ENCODE measurements around the gene MICALL1. TPM values are rescaled to one million over a fixed set of nuclear protein-coding genes. Genes with fewer than 3 reads are reported as not detected.
"Not testable (repeated sequence)": the region's sequence is repeated elsewhere in the genome, so short reads cannot be mapped to it uniquely, and the experiment has no call there.

The MICALL1 gene
- total and polyA plus RNA-seq, 9 of the 15 experiments (the other 6 are each of a cell fraction or from before 2014, with no cell fraction given), result 0.32 to 21.5 (median 6.1) TPM

- peak overlapping the region; percentile 44; the same call in 2 of the 3 replicates for H3K27ac ChIP-seq (ENCODE audit: extremely low read depth, low read depth, low read length)
- peaks cover 34% of the 10 kb centered on the region for H3K36me3 ChIP-seq (ENCODE audit: control insufficient read depth, insufficient read depth, low read length)
- CTCF ChIA-PET (ENCODE audit: low intra/inter-chr PET ratio), result no interaction called here
- 0 out of 2 replicates have a peak, but pooled peaks cover 3% of the 10 kb centered on the region for H4K20me1 ChIP-seq (replicated peaks; ENCODE audit: control insufficient read depth, insufficient read depth, low read length)
- no peak for DNase-seq (ENCODE audit: extremely low read depth in 1 of 4, low spot score in 3 of 4)
- WGBS (ENCODE audit: insufficient coverage, low coverage, missing lambda C conversion rate), result 9% methylated on average over 4 of the region's 4 CpGs
- no peaks in the 10 kb centered on the region for H3K27me3 ChIP-seq (ENCODE audit: control insufficient read depth in 2 of 2, insufficient read depth in 2 of 2, low read length in 2 of 2)
- no peaks in the 10 kb centered on the region for H3K9me3 ChIP-seq (replicated peaks; ENCODE audit: control insufficient read depth, insufficient read depth, low read depth, low read length)
- intact Hi-C loops (cut with micrococcal nuclease) (loop anchor here (10.0 kb wide), 1 partner anchor 70 kb away; no protein-coding TSS in a partner anchor), in situ Hi-C loops (cut with MboI) (no loop called here)
- no peak for TF ChIP-seq GTF2E2 (tag; IDR thresholded peaks at IDR 0.05)
- TF ChIP-seq TCFL5 (CRISPR knock-in tag; conservative IDR thresholded peaks at IDR 0.05), result no peak
- FAIRE-seq, result no peak
- H3K4me1 ChIP-seq (replicated peaks in 1 of 2; ENCODE audit: control insufficient read depth in 2 of 2, insufficient read depth in 2 of 2, low read length in 2 of 2), result peaks cover 7 to 20% of the 10 kb centered on the region in 2 experiments; a peak in 3 of 5 replicates
- ATAC-seq, result no peak
- no TSS peak for BruUV-seq (replicated peaks)
- peak overlapping the region; percentile 83 to 100 for H3K9ac ChIP-seq (ENCODE audit: insufficient read depth in 1 of 2, low read depth in 2 of 2, low read length in 2 of 2)
- H2AFZ ChIP-seq (ENCODE audit: low read depth, low read length), result no peak overlapping the region
- peak overlapping the region; percentile 82 for H3K4me3 ChIP-seq
- no peaks in the 10 kb centered on the region for H3K9me1 ChIP-seq (ENCODE audit: control insufficient read depth, insufficient read depth, low read length)
- POLR2A ChIA-PET, result interaction anchor here (0.8 to 1.3 kb wide), 5 partner anchors 10 to 136 kb away, joined by 3 to 8 read pairs (median 3); no protein-coding TSS in a partner anchor
- H3K79me2 ChIP-seq (ENCODE audit: control insufficient read depth, insufficient read depth, low read length), result peaks cover 27% of the 10 kb centered on the region
- peak overlapping the region; percentile 98 for H3K4me2 ChIP-seq (ENCODE audit: insufficient read depth, low read length)
These were observed 48.6 kb downstream of the MICALL1 start for GRCh38 chr22:37954686-37955085.

- ATAC-seq; DNase-seq (ENCODE audit: extremely low read depth in 1 of 4, low spot score in 3 of 4); FAIRE-seq; H3K9me3 ChIP-seq (replicated peaks; ENCODE audit: control insufficient read depth, insufficient read depth, low read depth, low read length); H3K27ac ChIP-seq (ENCODE audit: extremely low read depth, low read depth, low read length); H3K4me2 ChIP-seq (ENCODE audit: insufficient read depth, low read length); BruUV-seq (replicated peaks); in situ Hi-C loops (cut with MboI); H3K9me1 ChIP-seq (ENCODE audit: control insufficient read depth, insufficient read depth, low read length); H3K9ac ChIP-seq (ENCODE audit: insufficient read depth in 1 of 2, low read depth in 2 of 2, low read length in 2 of 2); CTCF ChIA-PET (ENCODE audit: low intra/inter-chr PET ratio); H4K20me1 ChIP-seq (replicated peaks; ENCODE audit: control insufficient read depth, insufficient read depth, low read length); H3K4me3 ChIP-seq; H2AFZ ChIP-seq (ENCODE audit: low read depth, low read length); H3K27me3 ChIP-seq (ENCODE audit: control insufficient read depth in 2 of 2, insufficient read depth in 2 of 2, low read length in 2 of 2): not testable (repeated sequence)
- H3K36me3 ChIP-seq (ENCODE audit: control insufficient read depth, insufficient read depth, low read length), result peaks cover 42% of the 10 kb centered on the region
- intact Hi-C loops (cut with micrococcal nuclease), result loop anchor here (10.0 kb wide), 1 partner anchor 69 kb away; no protein-coding TSS in a partner anchor
- 86% methylated on average over 11 of the region's 15 CpGs for WGBS (ENCODE audit: insufficient coverage, low coverage, missing lambda C conversion rate)
- peaks cover 7 to 20% of the 10 kb centered on the region in 2 experiments; a peak in 3 of 5 replicates for H3K4me1 ChIP-seq (replicated peaks in 1 of 2; ENCODE audit: control insufficient read depth in 2 of 2, insufficient read depth in 2 of 2, low read length in 2 of 2)
- H3K79me2 ChIP-seq (ENCODE audit: control insufficient read depth, insufficient read depth, low read length), result peaks cover 27% of the 10 kb centered on the region
- POLR2A ChIA-PET, result interaction anchor here (0.6 kb wide), 1 partner anchor 431 kb away, joined by 3 read pairs; no protein-coding TSS in a partner anchor
These were observed 49.8 kb downstream of the MICALL1 start for GRCh38 chr22:37955825-37956397.

Data from K562 (cell line).